TTC549 (cell line): ENCODE results near the gene RPL18A.

Experiments used
- FAIRE-seq: peaks from 2 replicates; lab custom pipeline; 2012; peaks lifted over from hg19 to GRCh38; lab: Jason Lieb, UNC

Gene RPL18A

DNA sequence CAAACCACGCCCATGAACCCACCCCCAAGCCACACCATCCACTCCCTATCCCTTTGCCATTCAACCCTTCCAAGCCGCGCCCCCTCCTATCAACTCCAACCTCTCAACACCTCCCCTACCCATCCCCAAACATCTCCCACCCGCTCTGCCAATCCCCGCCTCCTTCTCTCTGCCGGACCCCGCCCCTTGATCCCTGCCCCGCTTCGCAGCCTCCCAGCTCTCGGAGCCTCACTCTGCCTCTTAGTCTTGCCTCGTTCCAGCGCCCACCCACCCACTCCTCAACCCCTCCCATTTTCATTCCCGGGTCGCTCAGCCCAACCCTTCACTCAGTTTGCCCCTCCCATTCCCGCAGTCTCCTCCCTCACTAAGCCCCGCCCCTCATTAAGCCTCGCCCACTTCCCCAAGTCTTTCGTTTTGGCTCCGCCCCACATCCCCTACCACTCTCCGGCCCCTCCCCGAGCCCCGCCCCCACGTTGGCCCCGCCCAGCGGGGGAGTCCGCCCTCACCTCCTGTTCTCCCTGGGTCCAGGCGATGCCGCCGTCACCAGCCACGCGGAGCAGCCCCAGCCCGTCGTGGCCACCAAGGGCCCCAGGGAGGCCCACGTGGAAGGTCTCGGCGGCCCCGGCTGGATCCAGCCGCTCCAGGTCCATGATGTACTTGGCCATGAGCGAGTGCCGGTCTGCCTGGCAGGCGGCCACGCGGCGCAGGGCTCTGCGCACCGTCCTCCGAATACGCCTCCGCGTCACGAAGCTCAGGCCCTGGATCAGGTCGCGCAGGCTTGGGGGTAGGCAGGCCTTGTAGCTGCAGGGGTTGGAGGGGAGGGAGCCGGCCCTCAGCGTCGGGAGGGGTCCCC, 17.7 kb upstream of the RPL18A start:
- peak; percentile 88 for FAIRE-seq

DNA sequence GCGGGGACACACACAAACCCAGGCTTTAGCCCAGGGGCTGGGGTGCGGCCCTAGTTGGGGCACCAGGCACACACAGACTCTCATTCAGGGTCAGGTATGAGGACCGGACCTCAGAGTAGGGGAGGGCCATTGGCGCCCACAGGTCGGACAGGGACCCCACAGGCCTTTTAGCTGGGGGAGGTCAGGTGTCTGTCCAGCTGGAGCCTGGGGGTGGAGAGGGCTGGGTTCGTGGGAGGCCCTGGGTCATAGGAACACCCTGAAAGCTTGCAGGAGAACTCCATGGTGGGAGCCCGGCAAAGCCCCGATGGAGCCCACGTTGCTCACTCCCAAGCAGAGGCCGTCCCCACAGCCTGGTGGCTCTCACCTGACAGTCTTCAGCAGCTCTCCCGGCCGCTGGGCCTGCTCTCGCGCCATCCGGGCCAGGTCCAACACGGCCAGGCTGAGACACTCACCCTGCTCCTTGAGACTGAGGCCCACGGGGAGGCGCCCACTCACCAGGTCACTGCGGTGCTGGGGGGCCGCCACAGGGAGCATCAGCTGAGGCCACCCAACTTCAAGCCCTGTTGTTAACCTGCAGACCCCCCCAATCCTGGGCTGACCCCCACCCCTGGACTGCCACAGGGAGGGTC, 16.9 kb upstream of the RPL18A start:
- no peak for FAIRE-seq

DNA sequence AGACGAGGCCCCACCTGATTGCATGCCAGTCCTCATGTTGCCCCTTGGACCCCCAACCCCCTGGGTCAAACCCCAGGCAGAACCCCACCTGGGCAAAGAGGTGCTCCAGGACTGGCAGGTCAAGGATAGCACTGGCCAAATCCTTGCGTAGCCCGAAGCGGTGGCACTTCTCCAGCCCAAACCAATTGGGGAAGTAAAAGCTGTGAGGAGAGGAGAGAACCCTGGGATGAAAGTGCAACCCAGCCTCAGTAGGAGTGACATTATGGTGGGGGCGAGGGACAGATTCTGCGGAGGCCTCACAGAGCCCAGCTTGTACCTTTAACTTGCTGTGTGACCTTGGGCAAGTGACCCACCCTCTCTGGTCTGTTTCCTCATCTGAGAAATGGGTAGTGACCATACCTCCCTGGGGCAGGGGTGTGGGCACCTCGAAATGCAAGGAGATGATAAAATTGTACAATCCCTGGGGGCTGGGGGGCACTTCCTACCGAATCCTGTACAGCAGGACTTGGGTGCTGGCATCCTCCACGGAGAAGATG, 16.4 kb upstream of the RPL18A start:
- no peak for FAIRE-seq

DNA sequence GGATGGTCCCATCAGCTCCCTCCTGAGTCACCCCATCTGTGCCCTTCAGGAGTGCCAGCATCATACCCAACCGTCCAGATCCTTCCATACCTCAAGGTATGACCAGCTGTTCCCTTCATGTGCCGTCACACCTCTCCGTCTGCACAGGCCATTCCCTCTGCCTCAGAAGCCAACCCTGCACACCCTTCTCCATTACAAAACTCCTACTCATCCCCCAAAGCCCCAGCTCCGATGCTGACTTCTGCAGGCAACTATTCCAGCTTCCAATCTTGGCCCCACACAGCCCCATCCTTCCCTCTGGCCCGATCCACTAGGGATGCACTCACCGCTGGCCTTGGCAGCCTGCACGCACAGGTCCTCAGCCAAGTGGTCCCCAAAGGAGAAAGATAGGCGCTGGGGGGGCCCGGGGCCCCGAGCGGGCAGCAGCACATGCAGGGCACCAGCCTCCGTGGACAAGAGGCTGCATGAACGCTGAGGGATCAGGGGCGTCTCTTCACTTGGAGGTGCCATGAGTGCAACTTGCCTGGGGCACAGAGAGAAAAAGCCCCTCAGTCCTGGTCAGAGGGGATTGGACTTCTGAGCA, 15.7 kb upstream of the RPL18A start:
- no peak for FAIRE-seq

DNA sequence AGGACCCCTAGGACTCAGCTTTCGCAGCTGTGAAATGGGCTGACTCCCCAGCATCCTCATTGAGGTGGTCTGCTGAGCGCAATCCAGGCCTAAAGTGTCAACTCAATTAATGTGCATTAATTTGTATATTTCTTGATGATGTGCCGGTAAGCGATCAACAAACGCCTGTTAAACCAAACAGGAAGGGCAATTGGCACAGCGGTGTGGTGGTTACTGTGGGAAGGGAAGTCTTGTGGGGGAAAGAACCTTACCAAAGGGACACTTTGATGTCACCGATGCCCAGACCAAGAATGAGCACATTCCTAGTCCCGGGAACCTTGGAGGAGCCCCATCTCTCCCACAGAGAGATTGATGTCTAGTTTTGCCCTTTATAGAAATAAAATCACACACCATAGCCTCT, 13.6 kb upstream of the RPL18A start:
- no peak for FAIRE-seq

DNA sequence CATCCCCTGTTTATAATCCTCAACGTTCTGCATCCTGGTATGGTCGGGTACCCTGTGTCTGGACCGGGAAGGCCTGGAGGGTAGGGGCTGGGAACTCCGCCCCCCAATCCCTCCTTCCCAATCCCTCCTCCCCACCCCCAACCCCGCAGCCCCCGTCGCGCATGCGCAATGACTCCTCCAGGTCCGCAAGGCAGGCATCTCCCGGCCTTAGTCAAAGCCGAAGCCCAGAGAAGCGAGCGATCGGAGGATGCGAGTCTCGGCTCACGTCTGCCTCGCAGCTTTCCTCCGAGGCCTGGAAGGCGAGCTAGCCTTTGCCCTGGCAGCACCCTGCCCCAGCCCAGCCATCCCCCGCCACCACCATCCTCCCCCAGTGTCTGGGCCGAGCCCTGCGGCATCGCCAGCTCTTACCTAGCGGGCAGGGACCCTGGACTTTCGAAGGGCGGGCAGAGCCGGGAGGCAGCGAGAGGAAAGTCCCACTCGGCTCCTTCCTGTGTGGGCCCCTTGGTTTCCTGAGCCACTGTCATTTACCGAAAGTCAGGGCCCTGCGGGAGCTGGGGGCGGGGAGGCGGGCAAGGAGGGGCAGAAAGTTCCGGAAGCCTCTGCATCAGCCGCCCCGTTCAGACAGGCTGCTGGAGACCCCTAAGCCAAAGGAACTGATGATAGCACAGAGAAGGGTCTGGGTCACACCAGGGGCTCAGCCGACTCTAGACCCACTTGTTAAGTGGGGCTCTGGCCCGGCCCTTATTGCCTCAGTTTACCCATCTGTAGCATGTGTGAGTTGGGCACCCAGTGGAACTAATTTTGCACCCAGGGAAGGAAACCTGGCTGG, 12.0 kb upstream of the RPL18A start, which contains the start of gene JAK3:
TSS of gene JAK3 (minus strand) at position 445 of the 829 bp plus-strand sequence. CDS start 3,565 bp downstream, outside the sequence.
- FAIRE-seq, result no peak

DNA sequence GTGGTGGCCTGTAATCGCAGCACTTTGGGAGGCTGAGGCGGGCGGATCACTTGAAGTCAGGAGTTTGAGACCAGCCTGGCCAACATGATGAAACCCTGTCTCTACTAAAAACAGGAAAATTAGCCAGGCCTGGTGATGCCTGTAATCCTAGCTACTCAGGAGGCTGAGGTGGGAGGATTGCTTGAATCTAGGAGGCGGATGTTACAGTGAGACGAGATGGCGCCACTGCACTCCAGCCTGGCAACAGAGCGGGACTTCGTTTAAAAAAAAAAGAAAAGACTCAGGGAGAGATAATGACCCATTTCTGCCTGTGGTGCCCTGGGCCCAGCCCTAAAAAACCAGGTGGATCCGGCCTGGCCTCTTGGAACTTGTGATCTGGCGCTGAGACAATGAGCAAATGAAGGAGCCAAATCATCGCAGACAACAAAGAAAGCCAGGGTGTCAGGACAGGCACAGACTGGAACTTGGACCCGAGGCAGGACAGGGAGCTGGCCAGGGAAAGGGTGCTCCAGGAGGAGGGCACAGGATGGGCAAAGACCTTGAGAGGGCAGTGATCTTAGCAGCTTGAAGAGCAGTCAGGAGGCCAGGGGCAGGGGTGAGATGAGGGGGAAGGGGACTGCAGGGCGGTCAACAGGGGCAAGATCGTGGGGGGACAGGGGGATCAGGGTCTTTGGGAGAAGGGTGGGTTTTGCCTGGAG, 11.0 kb upstream of the RPL18A start:
- FAIRE-seq, result no peak

DNA sequence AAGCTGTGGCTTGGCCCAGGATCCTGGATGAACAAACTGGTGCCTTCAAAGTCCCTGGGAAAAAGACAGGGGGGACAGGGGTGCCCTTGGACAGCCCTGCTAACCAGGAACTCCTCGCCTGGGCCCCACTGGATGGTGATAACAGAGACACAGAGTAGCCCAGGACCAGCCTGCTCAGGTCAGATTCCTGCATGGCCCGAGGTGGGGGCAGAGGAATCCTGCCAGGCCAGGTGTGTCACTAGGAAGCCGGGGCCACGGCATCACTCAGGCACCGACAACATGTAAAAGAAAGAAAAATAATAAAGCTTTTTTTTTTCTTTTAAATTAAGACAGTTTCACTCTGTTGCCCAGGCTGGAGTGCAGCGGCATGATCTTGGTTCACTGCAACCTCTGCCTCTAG, 5.6 kb upstream of the RPL18A start:
- FAIRE-seq, result no peak

DNA sequence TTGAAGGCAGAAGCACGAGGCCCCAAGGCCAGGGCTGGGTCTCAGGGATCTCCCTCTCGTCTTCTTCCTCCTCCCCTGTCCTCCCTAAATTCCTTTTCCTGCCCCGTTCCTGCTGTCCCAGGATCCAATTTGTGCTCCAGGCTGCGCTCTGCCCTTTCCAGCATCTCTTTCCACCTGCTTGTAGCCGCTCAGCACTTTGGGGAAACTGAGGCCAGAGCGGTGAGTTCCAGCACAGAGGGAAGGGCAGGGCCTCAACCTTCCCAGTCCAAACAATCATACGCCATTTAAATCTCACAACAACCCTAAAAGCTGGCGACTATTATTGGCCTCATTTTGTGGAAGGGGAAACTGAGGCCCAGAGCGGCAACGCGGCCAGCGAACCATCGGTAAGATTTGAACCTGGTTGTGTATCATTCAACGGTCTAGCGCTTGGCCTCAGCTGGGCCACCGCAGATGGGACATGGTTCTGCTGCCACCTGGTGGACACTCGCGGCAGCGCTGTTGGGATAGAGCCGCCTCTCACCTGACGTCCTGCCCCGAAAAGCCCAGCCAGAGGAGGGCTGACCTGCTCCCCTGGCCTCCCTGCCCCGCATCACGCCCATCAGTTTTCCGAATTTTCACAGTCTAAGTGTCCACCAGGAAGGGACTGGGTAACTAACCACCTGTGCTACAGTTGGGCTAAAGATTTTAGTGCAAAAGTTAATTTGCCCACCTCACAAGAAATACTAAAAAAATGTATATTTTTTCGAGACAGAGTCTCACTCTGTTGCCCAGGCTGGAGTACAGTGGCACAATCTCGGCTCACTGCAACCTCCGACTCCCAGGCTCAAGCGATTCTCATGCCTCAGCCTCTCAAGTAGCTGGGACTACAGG, 4.2 kb upstream of the RPL18A start:
- FAIRE-seq, result no peak

DNA sequence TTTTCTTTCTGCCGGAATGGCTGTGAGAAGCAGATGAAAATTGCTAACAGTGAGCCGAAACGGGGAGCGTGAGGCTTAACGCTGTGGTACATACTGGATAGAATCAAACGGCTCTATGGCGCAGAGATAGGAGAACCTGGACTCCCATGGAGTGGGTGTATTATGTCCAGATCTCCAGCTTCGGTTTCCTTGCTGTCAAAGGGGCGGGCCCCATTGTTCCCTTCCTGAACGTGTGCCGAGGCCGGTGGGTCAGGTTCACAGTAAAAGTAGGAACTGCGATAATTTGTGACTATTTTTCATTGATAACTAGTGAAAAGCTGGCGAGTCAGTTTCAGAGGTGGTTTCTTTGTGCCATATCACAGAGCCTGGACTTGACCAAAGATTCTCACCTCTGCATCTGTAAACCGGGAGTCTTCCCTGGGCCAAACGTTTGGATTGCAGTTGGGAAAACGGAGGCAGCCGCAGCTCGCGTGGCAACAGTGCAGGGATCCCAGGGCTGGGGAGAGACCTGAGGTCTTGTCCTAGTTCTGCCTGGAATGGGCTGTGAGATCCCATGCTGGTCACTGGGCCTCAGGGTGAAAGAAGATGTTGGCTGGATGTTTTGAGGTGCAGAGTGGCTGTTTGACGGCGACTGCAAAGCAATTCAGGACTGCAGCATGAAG, 752 bp downstream of the RPL18A start:
- FAIRE-seq, result no peak

DNA sequence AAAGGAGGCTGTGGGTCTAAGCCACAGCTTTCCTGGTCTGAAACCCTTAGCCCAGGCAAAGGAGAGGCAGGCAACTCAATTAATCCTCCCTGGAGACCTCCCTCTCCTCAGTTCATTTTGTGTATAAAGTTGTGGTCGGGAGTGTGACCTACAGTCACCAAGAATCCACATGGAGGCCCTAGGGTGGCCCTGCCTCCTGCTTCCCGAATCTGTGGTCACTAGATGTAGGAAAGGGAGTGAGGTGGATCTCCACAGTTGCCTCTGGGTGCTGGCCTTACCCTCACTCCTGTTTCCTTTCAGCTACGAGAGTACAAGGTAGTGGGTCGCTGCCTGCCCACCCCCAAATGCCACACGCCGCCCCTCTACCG, 1.3 kb downstream of the RPL18A start:
- no peak for FAIRE-seq

DNA sequence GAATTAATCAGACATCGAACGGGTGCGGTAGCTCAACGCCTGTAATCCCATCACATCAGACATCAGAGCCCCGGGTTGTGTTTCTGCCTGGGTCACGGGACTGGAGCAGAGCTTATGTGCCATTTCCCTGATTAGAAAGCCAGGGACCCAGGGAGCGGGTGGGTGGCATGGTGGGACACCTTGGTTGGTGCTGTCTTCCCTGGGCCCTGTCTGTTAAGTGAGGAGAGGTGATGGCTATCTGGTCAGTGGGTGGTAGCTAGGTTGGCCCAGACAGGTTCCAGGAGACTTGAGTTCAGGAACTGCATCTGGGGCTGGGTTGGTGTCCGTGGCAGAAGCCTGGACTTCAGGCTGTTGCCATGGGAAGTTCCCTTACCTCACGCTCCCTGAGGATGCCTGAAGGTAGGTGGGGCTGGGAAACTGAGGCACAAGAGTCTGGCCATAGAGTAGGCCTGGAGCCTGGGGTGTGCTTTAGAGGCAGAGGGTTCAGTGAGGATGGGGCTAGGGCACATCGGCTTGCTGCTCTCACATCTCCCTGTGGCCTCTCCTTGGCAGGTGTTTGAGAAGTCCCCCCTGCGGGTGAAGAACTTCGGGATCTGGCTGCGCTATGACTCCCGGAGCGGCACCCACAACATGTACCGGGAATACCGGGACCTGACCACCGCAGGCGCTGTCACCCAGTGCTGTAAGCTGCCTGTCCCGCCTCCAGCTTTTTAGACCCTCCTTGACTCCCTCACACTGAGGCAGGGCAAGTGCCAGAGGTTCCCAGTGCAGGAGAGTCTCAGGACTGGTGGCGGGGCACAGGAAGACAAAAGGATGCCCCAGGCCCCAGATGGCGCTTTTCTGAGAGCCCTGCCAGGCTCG, 2.1 kb downstream of the RPL18A start:
- FAIRE-seq, result no peak

DNA sequence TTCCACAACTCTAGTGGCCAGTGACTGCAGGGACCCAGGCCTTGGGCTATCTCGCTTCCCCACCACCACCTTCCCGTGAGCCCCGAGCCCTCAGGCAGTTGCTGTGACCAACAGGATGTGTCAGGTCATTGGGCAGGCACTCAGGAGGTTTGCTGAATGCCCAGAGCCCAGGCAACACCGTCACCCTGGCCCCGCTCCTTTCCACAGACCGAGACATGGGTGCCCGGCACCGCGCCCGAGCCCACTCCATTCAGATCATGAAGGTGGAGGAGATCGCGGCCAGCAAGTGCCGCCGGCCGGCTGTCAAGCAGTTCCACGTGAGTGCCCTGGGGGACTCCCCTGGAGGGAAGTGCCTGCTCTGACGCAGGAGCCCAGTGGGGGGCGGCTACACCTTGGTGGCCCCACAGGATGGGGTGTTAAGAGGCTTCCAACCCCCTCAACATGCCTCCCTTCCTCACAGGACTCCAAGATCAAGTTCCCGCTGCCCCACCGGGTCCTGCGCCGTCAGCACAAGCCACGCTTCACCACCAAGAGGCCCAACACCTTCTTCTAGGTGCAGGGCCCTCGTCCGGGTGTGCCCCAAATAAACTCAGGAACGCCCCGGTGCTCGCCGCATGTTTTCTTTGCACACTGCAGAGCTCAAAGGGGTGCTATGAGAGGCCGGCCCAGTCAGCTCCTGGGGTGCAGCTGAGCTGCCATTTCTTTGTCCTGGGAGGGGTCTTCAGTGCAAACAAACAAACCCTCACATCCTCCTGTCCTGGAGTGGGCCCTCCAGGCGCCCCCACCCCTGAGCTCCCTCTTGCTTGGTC, 3.2 kb downstream of the RPL18A start:
- FAIRE-seq, result no peak

DNA sequence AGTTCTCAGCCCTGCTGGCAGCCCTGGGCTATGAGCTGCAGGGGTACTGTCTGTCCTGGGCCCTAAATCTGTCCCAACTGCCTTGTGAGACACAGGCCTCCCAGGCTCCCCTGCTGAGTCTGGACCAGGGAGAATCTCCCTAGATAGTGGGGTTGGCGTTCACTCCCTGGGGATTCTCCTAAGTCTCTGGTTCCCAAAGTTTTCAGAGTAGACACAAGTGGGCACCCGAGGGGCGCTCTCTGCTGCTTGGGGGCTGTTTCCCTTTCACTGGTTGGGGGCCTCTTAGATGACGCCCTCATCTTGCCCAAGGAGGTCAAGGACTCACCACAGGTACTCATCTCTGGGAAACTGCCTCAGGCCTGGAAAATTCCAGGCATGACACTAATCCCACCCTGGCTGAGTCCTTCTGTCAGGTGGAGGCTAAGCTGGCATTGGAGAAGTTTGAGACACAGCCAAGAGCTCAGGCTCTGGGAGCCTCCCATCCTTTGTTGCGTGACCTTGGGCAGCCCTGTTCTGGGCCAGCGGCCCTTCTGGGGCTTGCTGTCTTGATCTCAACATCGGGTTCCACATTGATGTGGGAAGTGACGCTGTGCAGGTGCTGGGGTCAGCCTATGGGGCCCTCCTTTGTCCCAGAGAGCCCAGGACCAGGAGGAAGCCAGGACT, 3.9 kb downstream of the RPL18A start:
- FAIRE-seq, result no peak

DNA sequence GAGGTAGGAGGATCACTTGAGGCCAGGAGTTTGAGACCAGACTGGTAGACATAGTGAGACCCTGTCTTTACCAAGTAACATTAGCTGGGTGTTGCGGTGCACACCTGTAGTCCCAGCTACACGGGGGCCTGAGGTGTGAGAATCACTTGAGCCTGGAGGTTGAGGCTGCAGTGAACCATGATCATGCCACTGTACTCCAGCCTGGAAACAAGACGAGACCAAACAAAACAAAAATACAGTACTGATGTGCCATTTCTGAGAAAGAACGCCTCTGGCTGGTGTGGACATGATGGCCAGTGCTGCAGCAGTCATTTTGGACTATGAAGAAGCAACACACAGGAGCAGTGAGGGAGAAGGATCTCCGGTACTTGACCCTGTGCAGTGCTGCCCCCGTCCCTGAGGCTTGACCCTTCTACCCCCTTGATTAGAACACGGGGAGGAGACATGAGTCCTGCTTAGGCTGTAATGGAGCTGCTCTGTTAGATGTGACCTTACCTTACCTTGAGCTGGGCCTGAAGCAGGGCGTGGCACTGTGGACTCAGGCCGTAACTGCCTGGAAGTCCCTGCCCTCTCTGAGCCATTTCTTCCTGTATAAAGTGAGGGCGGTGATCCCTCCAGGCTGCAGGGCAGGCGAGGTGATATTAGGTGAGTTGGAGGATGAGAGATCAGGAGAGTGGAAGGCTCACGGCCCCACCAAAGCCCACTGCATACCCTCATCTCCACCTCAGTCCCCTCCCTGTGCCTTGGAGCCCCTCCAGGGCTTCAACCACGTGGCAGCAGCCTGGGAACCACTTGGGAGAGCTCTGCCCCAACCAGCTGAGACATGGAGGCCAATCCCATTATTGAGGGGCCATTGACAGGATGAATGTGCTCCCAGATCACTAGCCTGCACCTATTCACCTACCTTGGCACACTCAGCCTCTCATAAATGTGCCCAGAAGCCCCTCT, 5.9 kb downstream of the RPL18A start:
- no peak for FAIRE-seq

DNA sequence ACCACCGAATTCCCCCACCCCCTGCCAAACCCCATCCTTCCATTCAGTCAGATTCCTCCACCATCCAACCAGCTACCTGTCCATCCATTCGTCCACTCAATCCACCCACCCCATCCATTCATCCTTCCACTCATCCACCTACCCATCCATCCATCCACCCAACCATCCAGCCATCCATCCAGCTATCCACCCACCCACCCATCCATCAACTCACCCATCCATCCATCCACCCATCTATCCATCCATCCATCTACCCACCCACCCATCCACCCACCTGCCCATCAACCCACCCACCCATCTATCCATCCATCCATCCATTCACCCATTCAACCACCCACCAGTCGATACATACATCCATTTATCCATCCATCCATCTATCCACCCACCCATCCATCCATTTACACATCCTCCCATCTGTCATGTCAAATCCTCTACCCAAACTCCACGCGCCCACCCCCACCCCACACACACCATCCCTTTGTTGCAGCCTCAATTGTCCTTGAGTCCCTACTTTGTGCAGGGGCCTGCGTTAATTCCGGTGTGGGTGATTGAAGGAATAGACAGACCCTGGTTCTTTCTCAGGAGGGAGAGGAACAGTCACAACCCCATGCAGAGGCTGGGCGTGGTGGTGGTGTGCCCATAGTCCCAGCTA, 6.7 kb downstream of the RPL18A start:
- FAIRE-seq, result no peak
